Liver (tissue), 9 donors: ENCODE data around the gene OGG1. TPM values are rescaled to one million over a fixed set of nuclear protein-coding genes. Genes with fewer than 3 reads are reported as not detected.

Source experiments
- DNase-seq: peaks from one replicate; pipeline ENCODE4 v3.0.0-alpha.2; 2017; ENCODE audit warnings: low spot score
- H3K27ac ChIP-seq, 2 donors: one replicate each; pipeline ENCODE4 v1.7.0; 2013; ENCODE audit warnings: inconsistent platforms in 2 of 2, low read length in 2 of 2, control low read depth in 1 of 2, low read depth in 1 of 2, mild to moderate bottlenecking in 1 of 2
- H3K27me3 ChIP-seq, 4 donors: one replicate each; pipeline versions ENCODE4 v1.6.1 to v1.7.0; 2013; ENCODE audit warnings: low read length in 3 of 4, inconsistent platforms in 1 of 4, mild to moderate bottlenecking in 1 of 4, moderate library complexity in 1 of 4; ENCODE audit not compliant: control insufficient read depth in 4 of 4, insufficient read depth in 4 of 4
- H3K36me3 ChIP-seq, 4 donors: one replicate each; pipeline versions ENCODE4 v1.6.1 to v1.7.0; 2013; ENCODE audit warnings: low read length in 3 of 4, mild to moderate bottlenecking in 3 of 4, low read depth in 1 of 4, moderate library complexity in 1 of 4; ENCODE audit not compliant: control insufficient read depth in 4 of 4, insufficient read depth in 3 of 4
- H3K4me1 ChIP-seq, 4 donors: one replicate each; pipeline versions ENCODE4 v1.6.1 to v1.7.0; 2013; ENCODE audit warnings: low read length in 3 of 4, mild to moderate bottlenecking in 3 of 4, moderate library complexity in 1 of 4; ENCODE audit not compliant: control insufficient read depth in 4 of 4, insufficient read depth in 4 of 4
- H3K4me3 ChIP-seq, 3 donors: one replicate each; pipeline versions ENCODE4 v1.6.1 to v1.7.0; 2013; ENCODE audit warnings: low read length in 3 of 3, control low read depth in 1 of 3, low read depth in 1 of 3, mild to moderate bottlenecking in 1 of 3
- H3K9ac ChIP-seq, 2 donors: one replicate each; pipeline ENCODE4 v1.7.0; 2013; ENCODE audit warnings: low read length in 2 of 2, mild to moderate bottlenecking in 2 of 2, moderate library complexity in 2 of 2, control low read depth in 1 of 2, low read depth in 1 of 2
- H3K9me3 ChIP-seq, 4 donors: one replicate each; pipeline versions ENCODE4 v1.6.1 to v1.7.0; 2013; ENCODE audit warnings: low read length in 3 of 4; ENCODE audit not compliant: control insufficient read depth in 4 of 4
- EGR1 ChIP-seq, 2 donors: IDR thresholded peaks; 2 replicates each; pipeline ENCODE4 v1.6.1; 2016 to 2018; ENCODE audit warnings: antibody characterized with exemption in 2 of 2, low read depth in 2 of 2
- FOXA1 ChIP-seq: IDR thresholded peaks from 2 replicates; pipeline ENCODE4 v1.6.1; 2016; ENCODE audit warnings: antibody characterized with exemption
- FOXA2 ChIP-seq: IDR thresholded peaks from 2 replicates; pipeline ENCODE4 v1.6.1; 2016; ENCODE audit warnings: antibody characterized with exemption
- GABPA ChIP-seq, 2 donors: IDR thresholded peaks in 1 of 2; conservative IDR thresholded peaks in 1 of 2; 2 replicates each; pipeline ENCODE4 v1.6.1; 2016; ENCODE audit warnings: antibody characterized with exemption in 2 of 2, mild to moderate bottlenecking in 1 of 2, moderate library complexity in 1 of 2
- HNF4A ChIP-seq, 2 donors: conservative IDR thresholded peaks; 2 replicates each; pipeline ENCODE4 v1.6.1; 2016; ENCODE audit warnings: antibody characterized with exemption in 2 of 2, mild to moderate bottlenecking in 2 of 2
- JUND ChIP-seq, 2 donors: IDR thresholded peaks; 2 replicates each; pipeline ENCODE4 v1.6.1; 2016; ENCODE audit warnings: antibody characterized with exemption in 2 of 2
- NR2F2 ChIP-seq: IDR thresholded peaks from 2 replicates; pipeline ENCODE4 v1.6.1; 2016; ENCODE audit warnings: antibody characterized with exemption
- RAD21 ChIP-seq, 2 donors: IDR thresholded peaks; 2 replicates each; pipeline ENCODE4 v1.6.1; 2016; ENCODE audit warnings: antibody characterized with exemption in 2 of 2, mild to moderate bottlenecking in 2 of 2
- RXRA ChIP-seq, 2 donors: IDR thresholded peaks; 2 replicates each; pipeline ENCODE4 v1.6.1; 2017 to 2018; ENCODE audit warnings: antibody characterized with exemption in 2 of 2, mild to moderate bottlenecking in 1 of 2
- TAF1 ChIP-seq: conservative IDR thresholded peaks from 2 replicates; pipeline ENCODE4 v1.6.1; 2016; ENCODE audit warnings: antibody characterized with exemption, mild to moderate bottlenecking
- YY1 ChIP-seq: IDR thresholded peaks from 2 replicates; pipeline ENCODE4 v1.6.1; 2016; ENCODE audit warnings: antibody characterized with exemption, mild to moderate bottlenecking
- WGBS: extraction: QIAGEN DNeasy Blood & Tissue Kit; methylation state at CpG from one replicate; pipeline ENCODE4 v1.1.7; 2013; 5-methylcytosine and 5-hydroxymethylcytosine counted together
- polyA plus RNA-seq, 2 donors: library from polyadenylated mRNA; stranded (reverse) in 1 of 2; unstranded in 1 of 2; fragments of 200-250 nt in 1 of 2; fragments of >200 nt in 1 of 2; fragmentation: Nextera tagmentation in 1 of 2; extraction: Ambion mirVana in 1 of 2; gene quantifications; one replicate each; pipeline versions ENCODE4 v1.2.1 to v1.2.3, GENCODE V29; 2013 to 2015
- total RNA-seq, 2 donors: library from RNA; depleted of rRNA; stranded (reverse); fragments of >200 nt; gene quantifications; one replicate each; pipeline ENCODE4 v1.2.3, GENCODE V29; 2014
- TF ChIP-seq, protein P1 (sequence below): fragments of 150-350 bp; IDR thresholded peaks from 2 replicates; pipeline ENCODE4 v1.5.1; 2017; ENCODE audit warnings: improper control_type of control experiment, low read depth, low read length; ENCODE audit not compliant: missing input control
- TF ChIP-seq, protein P2 (sequence below): IDR thresholded peaks from 2 replicates; pipeline ENCODE4 v1.6.1; 2016; ENCODE audit warnings: antibody characterized with exemption, mild to moderate bottlenecking
- TF ChIP-seq, protein P3 (sequence below): IDR thresholded peaks from 2 replicates; pipeline ENCODE4 v1.6.1; 2016; ENCODE audit warnings: antibody characterized with exemption
- TF ChIP-seq, protein P4 (sequence below): IDR thresholded peaks from 2 replicates; pipeline ENCODE4 v1.6.1; 2016; ENCODE audit warnings: antibody characterized with exemption
- TF ChIP-seq, protein P5 (sequence below): IDR thresholded peaks from 2 replicates; pipeline ENCODE4 v1.6.1; 2016; ENCODE audit warnings: antibody characterized with exemption
- donor health status: healthy.
- donor health status: healthy.
- donor health status: healthy.
- donor health status: healthy.
- donor health status: healthy.

Gene OGG1
- total and polyA plus RNA-seq, 4 donors = 8.9 to 19.8 (median 10.0) TPM

DNA sequence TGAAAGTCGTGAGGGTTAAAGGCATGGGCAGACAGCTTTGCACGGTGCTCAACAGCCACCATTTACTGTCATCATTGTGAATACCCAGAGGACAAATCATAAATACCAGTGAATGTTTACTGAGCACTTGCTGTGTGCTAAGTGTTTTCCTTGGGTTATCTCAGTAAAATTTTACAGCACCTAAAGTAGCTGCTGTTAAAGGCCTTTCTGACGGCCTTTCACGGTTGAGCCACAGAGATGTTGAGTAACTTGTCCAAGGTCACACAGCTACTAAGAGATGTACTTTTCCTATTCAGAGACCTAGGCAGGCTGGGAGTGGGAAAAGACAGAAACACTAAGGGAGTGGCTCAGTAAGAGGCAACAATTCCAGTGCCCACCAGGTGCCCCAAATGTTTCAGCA is 46.5 kb upstream of the OGG1 start:
- Histone ChIP-seq H3K36me3 (peaks cover 4 to 35% (median 14%) of the 10 kb centered on the region in 4 donors), H3K9me3 (no peaks in the 10 kb centered on the region), H3K27ac (no peak overlapping the region), H3K4me3 (no peak overlapping the region), H3K27me3 (no peaks in the 10 kb centered on the region), H3K4me1 (peaks cover 6 to 12% (median 10%) of the 10 kb centered on the region in 4 donors), H3K9ac (no peak overlapping the region)
- WGBS = 83% methylated on average over 4 of the region's 4 CpGs
- no peak for DNase-seq
- TF ChIP-seq, protein P1, sequence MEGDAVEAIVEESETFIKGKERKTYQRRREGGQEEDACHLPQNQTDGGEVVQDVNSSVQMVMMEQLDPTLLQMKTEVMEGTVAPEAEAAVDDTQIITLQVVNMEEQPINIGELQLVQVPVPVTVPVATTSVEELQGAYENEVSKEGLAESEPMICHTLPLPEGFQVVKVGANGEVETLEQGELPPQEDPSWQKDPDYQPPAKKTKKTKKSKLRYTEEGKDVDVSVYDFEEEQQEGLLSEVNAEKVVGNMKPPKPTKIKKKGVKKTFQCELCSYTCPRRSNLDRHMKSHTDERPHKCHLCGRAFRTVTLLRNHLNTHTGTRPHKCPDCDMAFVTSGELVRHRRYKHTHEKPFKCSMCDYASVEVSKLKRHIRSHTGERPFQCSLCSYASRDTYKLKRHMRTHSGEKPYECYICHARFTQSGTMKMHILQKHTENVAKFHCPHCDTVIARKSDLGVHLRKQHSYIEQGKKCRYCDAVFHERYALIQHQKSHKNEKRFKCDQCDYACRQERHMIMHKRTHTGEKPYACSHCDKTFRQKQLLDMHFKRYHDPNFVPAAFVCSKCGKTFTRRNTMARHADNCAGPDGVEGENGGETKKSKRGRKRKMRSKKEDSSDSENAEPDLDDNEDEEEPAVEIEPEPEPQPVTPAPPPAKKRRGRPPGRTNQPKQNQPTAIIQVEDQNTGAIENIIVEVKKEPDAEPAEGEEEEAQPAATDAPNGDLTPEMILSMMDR = no peak
- no peak for TF ChIP-seq GABPA (IDR thresholded peaks at IDR 0.05 in 1 of 2, conservative IDR thresholded peaks at IDR 0.05 in 1 of 2)
- TF ChIP-seq FOXA2 = no peak
- no peak for TF ChIP-seq HNF4A (conservative IDR thresholded peaks at IDR 0.05)
- TF ChIP-seq JUND (IDR thresholded peaks at IDR 0.05) = no peak
- TF ChIP-seq FOXA1 = no peak
- no peak for TF ChIP-seq RXRA (IDR thresholded peaks at IDR 0.05)
- no peak for TF ChIP-seq TAF1
- TF ChIP-seq EGR1 (IDR thresholded peaks at IDR 0.05; ENCODE audit: low read depth in 2 of 2) = no peak
- TF ChIP-seq YY1 = no peak
- TF ChIP-seq, protein P2, sequence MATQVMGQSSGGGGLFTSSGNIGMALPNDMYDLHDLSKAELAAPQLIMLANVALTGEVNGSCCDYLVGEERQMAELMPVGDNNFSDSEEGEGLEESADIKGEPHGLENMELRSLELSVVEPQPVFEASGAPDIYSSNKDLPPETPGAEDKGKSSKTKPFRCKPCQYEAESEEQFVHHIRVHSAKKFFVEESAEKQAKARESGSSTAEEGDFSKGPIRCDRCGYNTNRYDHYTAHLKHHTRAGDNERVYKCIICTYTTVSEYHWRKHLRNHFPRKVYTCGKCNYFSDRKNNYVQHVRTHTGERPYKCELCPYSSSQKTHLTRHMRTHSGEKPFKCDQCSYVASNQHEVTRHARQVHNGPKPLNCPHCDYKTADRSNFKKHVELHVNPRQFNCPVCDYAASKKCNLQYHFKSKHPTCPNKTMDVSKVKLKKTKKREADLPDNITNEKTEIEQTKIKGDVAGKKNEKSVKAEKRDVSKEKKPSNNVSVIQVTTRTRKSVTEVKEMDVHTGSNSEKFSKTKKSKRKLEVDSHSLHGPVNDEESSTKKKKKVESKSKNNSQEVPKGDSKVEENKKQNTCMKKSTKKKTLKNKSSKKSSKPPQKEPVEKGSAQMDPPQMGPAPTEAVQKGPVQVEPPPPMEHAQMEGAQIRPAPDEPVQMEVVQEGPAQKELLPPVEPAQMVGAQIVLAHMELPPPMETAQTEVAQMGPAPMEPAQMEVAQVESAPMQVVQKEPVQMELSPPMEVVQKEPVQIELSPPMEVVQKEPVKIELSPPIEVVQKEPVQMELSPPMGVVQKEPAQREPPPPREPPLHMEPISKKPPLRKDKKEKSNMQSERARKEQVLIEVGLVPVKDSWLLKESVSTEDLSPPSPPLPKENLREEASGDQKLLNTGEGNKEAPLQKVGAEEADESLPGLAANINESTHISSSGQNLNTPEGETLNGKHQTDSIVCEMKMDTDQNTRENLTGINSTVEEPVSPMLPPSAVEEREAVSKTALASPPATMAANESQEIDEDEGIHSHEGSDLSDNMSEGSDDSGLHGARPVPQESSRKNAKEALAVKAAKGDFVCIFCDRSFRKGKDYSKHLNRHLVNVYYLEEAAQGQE = no peak
- TF ChIP-seq, protein P3, sequence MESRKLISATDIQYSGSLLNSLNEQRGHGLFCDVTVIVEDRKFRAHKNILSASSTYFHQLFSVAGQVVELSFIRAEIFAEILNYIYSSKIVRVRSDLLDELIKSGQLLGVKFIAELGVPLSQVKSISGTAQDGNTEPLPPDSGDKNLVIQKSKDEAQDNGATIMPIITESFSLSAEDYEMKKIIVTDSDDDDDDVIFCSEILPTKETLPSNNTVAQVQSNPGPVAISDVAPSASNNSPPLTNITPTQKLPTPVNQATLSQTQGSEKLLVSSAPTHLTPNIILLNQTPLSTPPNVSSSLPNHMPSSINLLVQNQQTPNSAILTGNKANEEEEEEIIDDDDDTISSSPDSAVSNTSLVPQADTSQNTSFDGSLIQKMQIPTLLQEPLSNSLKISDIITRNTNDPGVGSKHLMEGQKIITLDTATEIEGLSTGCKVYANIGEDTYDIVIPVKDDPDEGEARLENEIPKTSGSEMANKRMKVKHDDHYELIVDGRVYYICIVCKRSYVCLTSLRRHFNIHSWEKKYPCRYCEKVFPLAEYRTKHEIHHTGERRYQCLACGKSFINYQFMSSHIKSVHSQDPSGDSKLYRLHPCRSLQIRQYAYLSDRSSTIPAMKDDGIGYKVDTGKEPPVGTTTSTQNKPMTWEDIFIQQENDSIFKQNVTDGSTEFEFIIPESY = no peak
- no peak for TF ChIP-seq RAD21 (IDR thresholded peaks at IDR 0.05)
- TF ChIP-seq NR2F2 = no peak
- TF ChIP-seq, protein P4, sequence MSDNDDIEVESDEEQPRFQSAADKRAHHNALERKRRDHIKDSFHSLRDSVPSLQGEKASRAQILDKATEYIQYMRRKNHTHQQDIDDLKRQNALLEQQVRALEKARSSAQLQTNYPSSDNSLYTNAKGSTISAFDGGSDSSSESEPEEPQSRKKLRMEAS = no peak

DNA sequence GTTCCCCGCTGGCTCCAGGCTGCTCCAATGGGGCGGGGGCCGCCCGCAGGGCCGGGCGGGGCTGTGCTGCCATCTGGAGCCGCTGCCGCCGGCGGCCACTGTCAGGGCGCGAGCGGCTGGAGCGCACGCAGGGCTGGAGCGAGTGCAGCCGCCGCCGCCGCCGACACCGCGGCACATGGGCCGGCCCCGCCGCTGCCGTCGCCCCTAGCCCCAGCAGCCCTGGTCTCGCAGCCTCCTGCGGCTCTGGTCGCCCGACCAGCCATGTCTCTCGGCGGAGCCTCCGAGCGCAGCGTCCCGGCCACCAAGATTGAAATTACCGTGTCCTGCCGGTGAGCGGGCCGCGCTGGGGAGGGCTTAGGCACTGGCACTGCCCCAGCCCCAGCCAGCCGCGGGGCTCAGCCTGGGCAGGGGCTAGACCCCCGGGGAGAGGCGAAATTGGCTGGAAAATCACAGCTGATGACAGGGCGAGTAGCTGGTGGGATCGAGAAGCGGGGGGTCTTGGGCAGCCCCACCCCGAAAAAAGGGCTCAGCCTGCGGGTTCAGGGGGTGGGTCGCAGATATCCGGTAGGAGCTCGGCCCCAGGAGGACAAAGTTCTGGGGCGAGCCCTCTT is 45.9 kb upstream of the OGG1 start, which contains the start of gene CPNE9:
Gene CPNE9 (plus strand): TSS at position 98 of the 611 bp plus-strand sequence. CDS start 164 bp downstream, at position 262.
- no peak for DNase-seq
- WGBS = 7% methylated on average over 56 of the region's 56 CpGs
- TF ChIP-seq, protein P2 = no peak
- TF ChIP-seq RXRA (IDR thresholded peaks at IDR 0.05) (no peak), NR2F2 (no peak), FOXA1 (no peak), EGR1 (IDR thresholded peaks at IDR 0.05; ENCODE audit: low read depth in 2 of 2) (no peak)
- TF ChIP-seq, protein P5, sequence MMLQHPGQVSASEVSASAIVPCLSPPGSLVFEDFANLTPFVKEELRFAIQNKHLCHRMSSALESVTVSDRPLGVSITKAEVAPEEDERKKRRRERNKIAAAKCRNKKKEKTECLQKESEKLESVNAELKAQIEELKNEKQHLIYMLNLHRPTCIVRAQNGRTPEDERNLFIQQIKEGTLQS = no peak
- TF ChIP-seq, protein P3 = no peak

More for the DNA sequence above, 45.9 kb upstream of the OGG1 start, which contains the start of gene CPNE9:
- H3K9me3 ChIP-seq = no peaks in the 10 kb centered on the region
- H3K36me3 ChIP-seq = peaks cover 0 to 31% (median 11%) of the 10 kb centered on the region in 4 donors
- H3K27me3 ChIP-seq = no peaks in the 10 kb centered on the region
- H3K4me1 ChIP-seq = peaks cover 6 to 12% (median 10%) of the 10 kb centered on the region in 4 donors
- H3K27ac ChIP-seq = no peak within 1 kb of the TSS
- no peak within 1 kb of the TSS for H3K9ac ChIP-seq
- peak within 1 kb of the TSS in 2 of 3 donors; percentile 11 to 24 for H3K4me3 ChIP-seq
